Measurements from ENCODE around the gene SASH3. TPM values are rescaled to one million over a fixed set of nuclear protein-coding genes. Genes with fewer than 3 reads are reported as not detected.

SASH3 gene
- polyA plus RNA-seq, 4 donors = 1.3 to 2.2 (median 1.9) TPM

DNA sequence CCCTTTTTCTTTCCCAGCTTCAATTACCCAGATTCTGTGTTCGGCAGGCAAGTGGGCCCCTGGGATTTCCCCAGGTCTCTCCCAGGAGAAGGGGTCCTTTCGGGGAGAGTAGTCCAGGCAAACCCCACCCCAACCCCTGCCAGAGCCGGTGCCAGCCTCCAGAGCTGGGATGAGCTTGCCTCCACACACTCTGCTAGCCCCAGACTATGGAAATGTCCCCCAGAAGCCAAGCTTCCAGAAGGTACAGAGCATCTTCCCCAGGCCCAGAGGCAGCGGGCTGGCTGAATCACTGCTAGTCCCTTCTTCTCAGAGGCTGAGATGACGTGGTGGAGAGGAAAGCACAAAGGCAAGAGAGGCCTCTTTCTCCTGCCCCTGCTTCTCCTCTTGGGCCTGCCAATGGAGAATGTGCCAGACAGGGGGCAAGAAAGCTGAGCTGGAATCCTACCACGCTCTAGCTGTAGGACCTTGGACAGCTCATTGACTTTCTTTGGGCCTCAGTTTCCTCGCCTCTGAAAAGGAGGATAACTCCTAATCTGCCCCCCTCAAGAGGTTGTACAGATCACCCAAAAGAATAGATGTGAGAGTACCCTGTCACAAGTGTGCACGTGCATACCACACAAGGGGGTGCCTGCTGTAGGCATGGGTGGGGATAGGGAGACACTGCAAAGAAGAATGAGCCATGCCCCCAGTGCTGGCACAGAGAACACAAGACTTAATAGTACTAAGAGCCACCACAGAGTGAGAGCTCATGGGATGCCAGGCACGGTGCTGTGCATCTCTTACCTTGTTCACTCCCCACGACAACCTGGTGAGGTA lies 2.1 kb downstream of the SASH3 start:
- DNase-seq (ENCODE audit: low read depth in 4 of 4, low spot score in 2 of 4) = no peak

- no peak for DNase-seq (ENCODE audit: low read depth in 4 of 4, low spot score in 2 of 4)
Measured at GRCh38 chrX:129782706-129783105, 3.0 kb downstream of the SASH3 start.

DNA sequence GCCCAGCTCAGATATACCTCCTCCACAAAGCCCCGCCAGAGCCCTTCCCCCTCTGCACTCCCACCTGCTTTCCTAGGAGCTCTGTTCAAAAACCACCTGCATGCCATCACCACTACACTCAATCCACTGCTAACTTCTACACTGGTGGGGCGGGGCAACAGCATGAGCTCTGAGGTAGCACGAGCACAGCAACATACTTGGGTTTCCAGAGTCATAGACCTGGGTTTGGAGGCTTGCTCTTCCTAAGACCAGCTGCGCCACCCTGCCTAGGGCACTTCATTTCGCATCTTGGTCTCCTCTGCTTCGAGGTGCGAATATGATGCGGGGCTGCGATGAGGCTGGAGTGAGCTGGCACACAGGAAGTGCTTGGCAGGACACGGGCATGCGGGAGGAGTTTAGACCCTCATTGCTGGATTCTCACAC lies 3.6 kb downstream of the SASH3 start:
- no peak for DNase-seq (ENCODE audit: low read depth in 4 of 4, low spot score in 2 of 4)

DNA sequence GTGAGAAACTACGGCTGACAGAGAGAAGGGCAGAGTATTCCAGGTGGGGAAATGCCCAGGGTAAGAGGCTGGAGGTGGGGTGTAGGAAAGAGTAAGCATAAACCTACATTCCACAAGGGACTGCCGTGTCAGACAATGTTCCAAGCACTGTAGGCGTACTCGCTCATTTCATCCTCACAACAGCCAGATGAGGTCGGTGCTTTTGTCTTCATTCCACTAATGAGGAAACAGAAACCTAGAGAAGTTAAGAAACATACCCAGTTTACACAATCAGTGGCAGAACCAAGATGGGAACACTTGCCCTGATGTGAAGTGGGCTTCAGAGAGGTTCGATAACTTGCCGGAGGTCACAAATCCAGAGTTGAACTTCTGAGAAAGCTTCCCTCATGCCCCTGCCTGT lies 4.6 kb downstream of the SASH3 start:
- DNase-seq (ENCODE audit: low read depth in 4 of 4, low spot score in 2 of 4) = no peak

GRCh38 chrX:129785160-129785947 lies 5.6 kb downstream of the SASH3 start:
- no peak for DNase-seq (ENCODE audit: low read depth in 4 of 4, low spot score in 2 of 4)

DNA sequence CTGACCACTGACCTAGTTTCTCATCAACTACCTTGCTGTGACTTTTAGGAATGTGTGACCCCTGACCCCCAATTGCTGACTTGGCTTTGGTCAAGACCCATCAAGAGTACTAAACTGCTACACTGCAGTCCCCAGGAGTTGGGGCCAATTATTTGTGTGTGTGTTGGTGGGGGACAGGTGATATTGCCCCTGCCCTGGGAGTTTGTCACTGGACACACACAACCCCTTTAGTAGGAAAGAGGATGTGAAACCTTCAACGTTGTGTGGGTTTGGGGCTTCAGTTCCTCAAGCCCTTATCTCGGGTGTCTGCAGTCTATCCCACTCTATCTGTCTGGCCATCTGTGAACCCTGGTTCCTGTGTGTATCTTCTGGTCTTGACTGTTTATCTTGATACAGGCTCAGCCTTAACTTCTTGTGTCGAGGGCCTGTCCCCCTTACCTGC lies 6.5 kb downstream of the SASH3 start:
- DNase-seq (ENCODE audit: low read depth in 4 of 4, low spot score in 2 of 4) = no peak

- DNase-seq (ENCODE audit: low read depth in 4 of 4, low spot score in 2 of 4) = no peak
Measured at GRCh38 chrX:129787336-129788055, 7.7 kb downstream of the SASH3 start.

DNA sequence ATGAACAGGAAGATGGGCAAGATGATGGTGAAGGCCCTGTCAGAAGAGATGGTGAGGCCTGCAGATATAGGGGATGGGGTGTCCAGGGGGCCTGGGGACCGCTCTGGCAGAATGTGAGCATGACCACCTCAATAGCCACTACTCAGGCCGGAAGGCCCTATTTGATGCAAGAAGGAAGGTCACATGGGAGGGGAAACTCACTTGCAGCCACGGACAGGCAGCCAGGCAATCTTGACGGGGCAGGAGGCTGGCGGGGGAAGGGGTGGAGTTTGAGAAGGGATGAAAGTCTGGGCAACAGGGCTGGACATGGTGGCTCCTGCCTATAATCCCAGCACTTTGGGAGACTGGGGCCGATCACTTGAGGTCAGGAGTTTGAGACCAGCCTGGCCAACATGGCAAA lies 8.8 kb downstream of the SASH3 start:
- no peak for DNase-seq (ENCODE audit: low read depth in 4 of 4, low spot score in 2 of 4)

DNA sequence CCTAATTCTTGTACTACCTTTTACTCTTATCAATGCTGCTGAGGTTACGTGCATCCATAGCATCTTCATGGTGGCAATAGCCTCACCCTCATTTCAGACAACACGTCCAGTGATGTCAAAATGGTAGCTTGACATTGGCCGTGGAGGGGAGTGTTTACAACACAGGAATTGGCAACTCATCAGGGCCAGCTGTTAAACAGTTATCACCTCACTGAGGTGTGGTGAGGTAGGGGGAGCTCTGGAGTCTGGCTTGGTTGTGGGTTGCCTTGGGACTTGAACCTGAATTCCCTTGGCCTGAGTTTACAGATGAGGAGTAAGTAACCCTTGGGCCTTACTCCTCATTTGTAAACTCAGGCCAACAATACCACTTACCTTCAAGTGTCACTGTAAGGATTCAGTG lies 10.4 kb downstream of the SASH3 start:
- no peak for DNase-seq (ENCODE audit: low read depth in 4 of 4, low spot score in 2 of 4)

- no peak for DNase-seq (ENCODE audit: low read depth in 4 of 4, low spot score in 2 of 4)
Measured at GRCh38 chrX:129790808-129791207, 11.1 kb downstream of the SASH3 start.

- no peak for DNase-seq (ENCODE audit: low read depth in 4 of 4, low spot score in 2 of 4)
Measured at GRCh38 chrX:129791336-129791735, 11.6 kb downstream of the SASH3 start.

DNA sequence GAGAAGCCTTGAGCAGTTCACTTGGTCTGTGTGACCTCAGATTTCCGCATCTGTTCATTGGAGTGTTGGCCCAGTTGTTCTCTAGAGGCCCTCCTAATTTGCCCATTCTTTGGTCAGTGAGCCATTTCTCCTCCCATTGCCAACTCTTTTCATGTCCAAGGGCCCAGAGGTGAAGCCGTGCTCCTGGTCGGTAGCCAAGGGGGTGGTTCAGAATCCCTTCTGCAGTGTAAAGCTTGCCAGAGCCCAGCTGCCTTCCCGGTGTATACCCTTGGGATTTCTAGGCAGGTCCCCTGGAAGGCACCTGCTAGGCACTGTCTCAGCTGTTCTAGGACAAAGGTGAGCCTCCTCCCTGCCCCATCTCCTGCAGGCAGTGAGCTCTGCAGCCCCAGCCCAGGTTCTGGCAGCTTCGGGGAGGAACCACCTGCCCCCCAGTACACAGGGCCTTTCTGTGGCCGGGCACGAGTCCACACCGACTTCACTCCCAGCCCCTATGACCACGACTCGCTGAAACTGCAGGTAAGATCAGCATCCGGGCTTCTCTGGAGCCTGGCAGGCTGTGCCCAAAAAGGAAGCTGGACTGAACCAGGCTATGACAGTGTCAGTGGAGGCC lies 12.3 kb downstream of the SASH3 start:
- no peak for DNase-seq (ENCODE audit: low read depth in 4 of 4, low spot score in 2 of 4)

DNA sequence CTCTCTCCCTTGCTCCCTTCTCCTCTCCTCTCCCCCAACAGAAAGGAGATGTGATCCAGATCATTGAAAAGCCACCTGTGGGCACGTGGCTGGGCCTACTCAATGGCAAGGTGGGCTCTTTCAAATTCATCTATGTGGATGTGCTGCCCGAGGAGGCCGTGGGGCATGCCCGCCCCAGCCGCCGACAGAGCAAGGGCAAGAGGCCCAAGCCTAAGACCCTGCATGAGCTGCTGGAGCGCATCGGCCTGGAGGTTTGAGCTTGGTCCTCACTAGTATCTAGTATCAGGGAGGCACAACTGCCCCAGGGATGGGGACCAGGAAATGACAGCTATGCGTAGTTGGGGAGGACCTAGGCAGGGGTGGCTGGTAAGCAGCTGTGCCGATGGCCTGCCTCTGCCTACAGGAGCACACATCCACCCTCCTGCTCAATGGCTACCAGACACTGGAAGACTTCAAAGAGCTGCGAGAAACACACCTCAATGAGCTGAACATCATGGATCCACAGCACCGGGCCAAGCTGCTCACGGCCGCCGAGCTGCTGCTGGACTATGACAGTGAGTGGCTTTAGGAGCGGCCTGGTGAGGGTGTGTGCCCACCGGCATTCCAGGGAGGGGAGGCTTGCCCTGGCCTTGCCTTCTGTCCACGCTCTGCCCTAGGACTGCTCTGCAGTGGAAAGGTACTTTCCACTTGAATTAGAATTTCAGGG lies 13.0 kb downstream of the SASH3 start:
- no peak for DNase-seq (ENCODE audit: low read depth in 4 of 4, low spot score in 2 of 4)

DNA sequence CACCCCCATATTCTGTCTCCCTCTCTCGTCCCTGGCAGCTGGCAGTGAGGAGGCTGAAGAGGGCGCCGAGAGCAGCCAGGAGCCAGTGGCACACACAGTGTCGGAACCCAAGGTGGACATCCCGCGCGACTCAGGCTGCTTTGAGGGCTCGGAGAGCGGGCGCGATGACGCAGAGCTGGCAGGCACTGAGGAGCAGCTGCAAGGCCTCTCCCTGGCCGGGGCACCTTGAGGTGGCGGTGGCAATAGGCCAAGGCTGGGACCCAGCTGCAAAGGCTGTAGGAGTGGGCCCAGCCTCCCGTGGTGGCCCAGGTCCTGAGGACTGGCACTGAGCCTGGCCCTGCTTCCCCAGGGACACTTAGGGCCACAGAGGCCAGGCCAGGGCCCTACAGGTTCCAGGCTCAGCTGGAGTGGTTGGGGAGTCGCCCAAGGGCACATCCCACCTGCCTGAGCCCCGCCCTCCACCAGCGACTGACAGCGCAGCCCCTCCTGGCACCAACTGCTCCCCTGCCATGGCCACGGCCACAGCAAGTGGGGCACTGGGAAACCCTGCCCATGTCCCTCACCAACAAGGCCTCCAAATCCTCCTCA lies 13.9 kb downstream of the SASH3 start:
- DNase-seq (ENCODE audit: low read depth in 4 of 4, low spot score in 2 of 4) = no peak

- no peak for DNase-seq (ENCODE audit: low read depth in 4 of 4, low spot score in 2 of 4)
Measured at GRCh38 chrX:129795584-129795983, 15.8 kb downstream of the SASH3 start.

GRCh38 chrX:129797251-129797906 lies 17.6 kb downstream of the SASH3 start:
- DNase-seq (ENCODE audit: low read depth in 4 of 4, low spot score in 2 of 4) = no peak

GRCh38 chrX:129798456-129798855 lies 18.7 kb downstream of the SASH3 start:
- DNase-seq (ENCODE audit: low read depth in 4 of 4, low spot score in 2 of 4) = no peak

DNA sequence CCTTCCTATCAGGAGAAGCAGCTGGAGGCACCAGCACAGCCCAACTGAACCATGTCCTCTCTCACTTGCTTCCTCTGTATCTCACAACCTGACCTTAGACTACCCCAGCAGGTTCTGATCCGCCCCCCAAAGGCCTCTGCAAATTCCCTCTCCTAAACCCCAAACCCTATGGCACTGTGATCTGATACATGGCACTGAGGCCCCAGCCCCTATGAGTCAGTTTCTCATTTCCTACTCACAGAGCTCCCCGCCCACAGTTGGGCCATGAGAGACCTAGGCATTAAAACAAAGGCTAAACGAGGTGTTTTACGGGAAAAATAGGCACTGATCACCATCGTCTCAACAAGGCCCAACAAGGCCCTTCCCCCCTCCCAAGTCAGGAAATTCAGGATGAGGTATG lies 19.1 kb downstream of the SASH3 start:
- DNase-seq (ENCODE audit: low read depth in 4 of 4, low spot score in 2 of 4) = no peak

GRCh38 chrX:129800186-129800585 lies 20.4 kb downstream of the SASH3 start:
- no peak for DNase-seq (ENCODE audit: low read depth in 4 of 4, low spot score in 2 of 4)
